Ovary (tissue), 9 donors: ENCODE data around the gene TTC9. TPM values are rescaled to one million over a fixed set of nuclear protein-coding genes. Genes with fewer than 3 reads are reported as not detected.

Source experiments
- DNase-seq, 5 donors: peaks; one replicate each; pipeline ENCODE4 v3.0.0-alpha.2; 2019 to 2020
- H3K27ac ChIP-seq, 2 donors: fragments of 200-600 bp; one replicate each; pipeline versions ENCODE4 v1.5.1 to v1.8.0; 2019 to 2022
- H3K27me3 ChIP-seq: fragments of 200-600 bp; one replicate; pipeline ENCODE4 v1.8.0; 2022
- H3K36me3 ChIP-seq: fragments of 200-600 bp; sonication (generic); one replicate; pipeline ENCODE4 v1.5.1; 2019
- H3K4me1 ChIP-seq: one replicate; pipeline ENCODE4 v1.8.1; 2013; ENCODE audit warnings: mild to moderate bottlenecking, moderate library complexity; ENCODE audit not compliant: insufficient read depth
- H3K4me3 ChIP-seq: fragments of 200-600 bp; sonication (generic); one replicate; pipeline ENCODE4 v1.5.1; 2017
- H3K9me3 ChIP-seq, 2 donors: fragments of 200-600 bp in 1 of 2; sonication (generic) in 1 of 2; one replicate each; pipeline versions ENCODE4 v1.5.1 to v1.8.1; 2013 to 2019; ENCODE audit warnings: mild to moderate bottlenecking in 1 of 2, moderate library complexity in 1 of 2
- CTCF ChIP-seq, 3 donors: fragments of 450-650 bp in 2 of 3; fragments of 200-600 bp in 1 of 3; IDR thresholded peaks; one replicate each; pipeline versions ENCODE4 v1.5.1 to v1.8.0; 2016 to 2022; ENCODE audit warnings: antibody characterized with exemption in 3 of 3, mild to moderate bottlenecking in 1 of 3
- EP300 ChIP-seq: sonication (generic); formaldehyde crosslinking; IDR thresholded peaks from one replicate; pipeline ENCODE4 v1.6.1; 2017; ENCODE audit warnings: antibody characterized with exemption
- POLR2A ChIP-seq: fragments of 450-650 bp; IDR thresholded peaks from one replicate; pipeline ENCODE4 v1.6.1; 2017; ENCODE audit warnings: antibody characterized with exemption, mild to moderate bottlenecking, moderate library complexity
- WGBS, 3 donors: extraction: QIAGEN DNeasy Blood & Tissue Kit in 1 of 3; methylation state at CpG; one replicate each; pipeline versions ENCODE4 v1.1.5 to v1.1.7; 2013 to 2017; 5-methylcytosine and 5-hydroxymethylcytosine counted together
- intact Hi-C, 4 donors: fragments of 100-400 bp; cut with DNase I; formaldehyde crosslinking; loops; one replicate each; pipeline versions ENCODE4 v1.11.0 to v1.15.1; 2022 to 2023
- polyA plus RNA-seq, 2 donors: library from polyadenylated mRNA; stranded (reverse); fragments of 200-250 nt in 1 of 2; fragments of 350-450 nt in 1 of 2; fragmentation: Illumina TruSeq in 1 of 2; extraction: RNeasy Lipid Tissue Mini Kit (QIAGEN cat#74804) in 1 of 2; gene quantifications; one replicate each; pipeline ENCODE4 v1.2.3, GENCODE V29; 2013 to 2014
- total RNA-seq, 7 donors: library from RNA; depleted of rRNA in 2 of 7; stranded (reverse); fragments of >200 nt in 2 of 7; fragmentation: NEBNext Ultra II Directional in 3 of 7; extraction: Animal tissue kit (Norgen Biotek cat#: 25700) in 3 of 7; gene quantifications; one replicate each; pipeline versions ENCODE4 v1.1.0 to v1.2.4, GENCODE V29; 2016 to 2023
- donor health status: DM: no; HTN: no; CAD: no; lungs with moderate emphysema.
- donor health status: DM: no; HTN: no; CAD: no.
- donor health status: Bipolar disorder and iron deficiency.
- donor health status: DM: yes; HTN: yes; CAD: no.
- donor health status: DM: no; HTN: no; CAD: no.
- donor health status: DM: yes; HTN: yes; CAD: no.

Gene TTC9
- total and polyA plus RNA-seq, 9 donors: 0.05 to 7.1 (median 0.64) TPM

DNA sequence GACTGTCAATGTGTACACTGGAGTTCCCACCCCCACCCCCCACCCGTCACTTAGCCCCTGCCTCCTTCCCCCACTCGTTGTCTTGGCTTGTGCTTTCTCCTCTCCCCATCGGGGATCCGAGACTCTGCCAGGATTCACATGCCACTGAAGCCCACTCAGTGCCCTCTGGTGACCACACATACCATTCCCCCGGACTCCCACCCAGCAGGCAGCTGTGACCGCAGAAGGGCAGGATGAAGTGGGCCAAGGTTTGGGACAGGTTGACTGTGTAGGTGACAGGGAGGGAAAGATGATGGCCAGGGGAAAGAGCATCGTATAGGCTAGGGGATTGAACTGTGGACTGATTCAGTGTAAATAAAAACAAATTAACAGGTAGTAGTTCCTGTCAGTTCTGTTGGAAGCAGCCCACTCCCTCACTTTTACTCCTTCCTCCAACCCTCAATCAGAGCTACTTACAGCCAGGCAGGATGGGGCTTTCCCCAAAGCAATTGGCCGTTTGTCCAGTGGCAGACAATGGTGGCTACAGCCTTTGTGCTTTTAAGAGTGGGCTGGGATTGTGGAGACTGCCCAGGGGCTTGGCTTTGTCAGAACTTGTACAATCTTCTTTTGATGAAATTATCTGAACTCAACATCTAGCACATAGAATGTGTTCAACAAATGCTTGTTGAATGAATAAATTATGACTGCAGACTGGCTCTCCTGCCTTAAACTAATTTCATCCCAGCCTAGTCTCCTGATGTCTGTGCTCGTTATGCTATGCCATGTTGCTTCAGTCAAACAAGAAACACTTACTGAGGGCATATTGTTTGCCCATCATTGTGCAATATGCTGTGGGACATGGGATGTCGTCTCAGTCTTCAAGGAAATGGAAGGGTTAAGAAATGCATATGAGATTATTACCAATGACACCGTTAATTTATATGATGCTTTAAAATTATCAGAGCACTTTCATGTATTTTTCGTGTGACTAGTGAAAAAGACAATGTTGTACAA is 30.2 kb downstream of the TTC9 start:
- Histone ChIP-seq H3K9me3 (no peaks in the 10 kb centered on the region), H3K36me3 (no peaks in the 10 kb centered on the region), H3K27me3 (no peaks in the 10 kb centered on the region), H3K4me3 (no peak overlapping the region), H3K4me1 (no peaks in the 10 kb centered on the region), H3K27ac (no peak overlapping the region)
- intact Hi-C loops: no loop called here
- 59 to 68% (median 68%) methylated on average over 12 of the region's 12 CpGs for WGBS, 3 donors
- no peak for TF ChIP-seq CTCF (IDR thresholded peaks at IDR 0.05)
- no peak for DNase-seq

GRCh38 chr14:70677341-70677740 is 35.6 kb downstream of the TTC9 start:
- H3K4me1 ChIP-seq: no peaks in the 10 kb centered on the region
- H3K27me3 ChIP-seq: no peaks in the 10 kb centered on the region
- no peak overlapping the region for H3K4me3 ChIP-seq
- no peaks in the 10 kb centered on the region for H3K36me3 ChIP-seq
- H3K9me3 ChIP-seq: no peaks in the 10 kb centered on the region
- 74 to 85% (median 84%) methylated on average over 6 of the region's 6 CpGs for WGBS, 3 donors
- TF ChIP-seq EP300 (no peak), CTCF (IDR thresholded peaks at IDR 0.05) (no peak), POLR2A (no peak)
- intact Hi-C loops: no loop called here
- no peak for DNase-seq
- H3K27ac ChIP-seq: no peak overlapping the region

DNA sequence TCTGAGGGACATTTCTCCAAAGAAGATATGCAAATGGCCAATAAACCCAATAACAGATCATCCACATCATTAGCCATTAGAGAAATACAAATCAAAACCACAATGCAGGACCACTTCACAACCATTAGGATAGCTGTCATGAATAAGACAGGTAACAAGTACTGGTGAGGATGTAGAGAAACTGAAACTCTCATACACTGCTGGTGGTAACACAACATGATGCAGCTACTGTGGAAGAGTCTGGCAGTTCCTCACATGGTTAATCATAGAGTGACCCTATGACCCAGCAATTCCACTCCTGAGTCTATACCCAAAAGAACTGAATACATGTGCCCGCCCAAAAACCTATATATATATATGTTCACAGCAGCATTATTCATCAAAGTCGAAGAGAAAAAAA is 39.0 kb downstream of the TTC9 start:
- no peaks in the 10 kb centered on the region for H3K9me3 ChIP-seq
- no peak overlapping the region for H3K27ac ChIP-seq
- H3K4me3 ChIP-seq: no peak overlapping the region
- no peaks in the 10 kb centered on the region for H3K4me1 ChIP-seq
- intact Hi-C loops: no loop called here
- no peak for DNase-seq
- 89 to 96% (median 95%) methylated on average over 2 of the region's 2 CpGs for WGBS, 3 donors
- H3K27me3 ChIP-seq: no peaks in the 10 kb centered on the region
- no peak for TF ChIP-seq CTCF (IDR thresholded peaks at IDR 0.05)
- TF ChIP-seq POLR2A: no peak
- no peak for TF ChIP-seq EP300
- H3K36me3 ChIP-seq: no peaks in the 10 kb centered on the region

- Histone ChIP-seq H3K27me3 (no peaks in the 10 kb centered on the region), H3K4me3 (no peak overlapping the region), H3K4me1 (no peaks in the 10 kb centered on the region), H3K9me3 (no peaks in the 10 kb centered on the region), H3K27ac (no peak overlapping the region), H3K36me3 (no peaks in the 10 kb centered on the region)
- WGBS, 3 donors: 6 to 22% (median 11%) methylated on average over 6 of the region's 6 CpGs
- TF ChIP-seq CTCF (IDR thresholded peaks at IDR 0.05): no peak
- no peak for TF ChIP-seq EP300
- TF ChIP-seq POLR2A: no peak
- intact Hi-C loops: no loop called here
- no peak for DNase-seq
These were observed 42.3 kb downstream of the TTC9 start for GRCh38 chr14:70683983-70684382.
